Gastrocnemius medialis (tissue), 4 donors: ENCODE results near the gene CCM2.

Source experiments
- CTCF ChIP-seq, 5 experiments: fragments of 450-650 bp in 3 of 5; fragments of 200-600 bp in 2 of 5; sonication (generic) in 2 of 5; IDR thresholded peaks in 4 of 5; conservative IDR thresholded peaks in 1 of 5; 1 replicate in 4 of 5; 2 replicates in 1 of 5; pipeline ENCODE4 v1.5.1; 2016 to 2019; ENCODE audit warnings: antibody characterized with exemption in 5 of 5, mild to moderate bottlenecking in 3 of 5, moderate library complexity in 3 of 5
- POLR2A ChIP-seq, 2 donors: fragments of 450-650 bp; IDR thresholded peaks; one replicate each; pipeline ENCODE4 v1.6.1; 2017; ENCODE audit warnings: antibody characterized with exemption in 2 of 2, mild to moderate bottlenecking in 2 of 2, moderate library complexity in 2 of 2

- TF ChIP-seq POLR2A (IDR thresholded peaks at IDR 0.05): no peak
- no peak for TF ChIP-seq CTCF (IDR thresholded peaks at IDR 0.05 in 4 of 5, conservative IDR thresholded peaks at IDR 0.05 in 1 of 5)
Measured at GRCh38 chr7:45003789-45004188, 3.8 kb downstream of the CCM2 start.
